Natural killer cell treated with Interleukin-12 subunit alpha and Interleukin-12 subunit beta and Interleukin-15 and Interleukin-18, amount 100 ng/mL, for 72 hours (primary cell): Measurements from ENCODE around the gene ARPC1B. TPM values are rescaled to one million over a fixed set of nuclear protein-coding genes. Genes with fewer than 3 reads are reported as not detected.
"Not testable (repeated sequence)": the region's sequence is repeated elsewhere in the genome, so short reads cannot be mapped to it uniquely, and the experiment has no call there.

Source experiments
- ATAC-seq, 2 donors: fragments of 150-1000 bp; cut with Tn5 transposase in 1 of 2; sonication (Bioruptor Pico), chemical (Tn5 transposase) in 1 of 2; 2 replicates each; pipeline ENCODE4 v1.10.0; 2021
- DNase-seq: peaks from one replicate; pipeline ENCODE4 v3.0.0; 2022; ENCODE audit warnings: low spot score
- H3K27ac Mint-ChIP-seq, 2 donors: 1 replicate in 1 of 2; 2 replicates in 1 of 2; pipeline ENCODE4 v1.8.0; 2022; ENCODE audit warnings: mixed read lengths in 2 of 2, mild to moderate bottlenecking in 1 of 2, moderate library complexity in 1 of 2
- H3K27me3 Mint-ChIP-seq, 2 donors: 1 replicate in 1 of 2; 2 replicates in 1 of 2; pipeline ENCODE4 v1.8.0; 2022; ENCODE audit warnings: mixed read lengths in 2 of 2
- H3K36me3 Mint-ChIP-seq: one replicate; pipeline ENCODE4 v1.8.0; 2022; ENCODE audit warnings: mixed read lengths
- H3K4me1 Mint-ChIP-seq, 2 donors: 1 replicate in 1 of 2; 2 replicates in 1 of 2; pipeline ENCODE4 v1.8.0; 2022; ENCODE audit warnings: low read depth in 2 of 2, mixed read lengths in 2 of 2, mild to moderate bottlenecking in 1 of 2
- H3K4me3 Mint-ChIP-seq: one replicate; pipeline ENCODE4 v1.8.0; 2022; ENCODE audit warnings: mixed read lengths
- H3K9me3 Mint-ChIP-seq: 2 replicates; pipeline ENCODE4 v1.8.0; 2022; ENCODE audit warnings: mixed read lengths
- total RNA-seq, 2 donors: library from RNA; stranded (reverse); gene quantifications; one replicate each; pipeline ENCODE4 v1.2.3, GENCODE V29; 2022

The ARPC1B gene
- total RNA-seq, 2 donors from 2014 or later, result 286 to 366 TPM

- Mint-ChIP-seq H3K27ac (no peak overlapping the region), H3K36me3 (peaks cover 18% of the 10 kb centered on the region)
- peak in 1 of 2 donors; percentile 17 for ATAC-seq
These were observed 44.9 kb downstream of the ARPC1B start for GRCh38 chr7:99419323-99420021.

DNA sequence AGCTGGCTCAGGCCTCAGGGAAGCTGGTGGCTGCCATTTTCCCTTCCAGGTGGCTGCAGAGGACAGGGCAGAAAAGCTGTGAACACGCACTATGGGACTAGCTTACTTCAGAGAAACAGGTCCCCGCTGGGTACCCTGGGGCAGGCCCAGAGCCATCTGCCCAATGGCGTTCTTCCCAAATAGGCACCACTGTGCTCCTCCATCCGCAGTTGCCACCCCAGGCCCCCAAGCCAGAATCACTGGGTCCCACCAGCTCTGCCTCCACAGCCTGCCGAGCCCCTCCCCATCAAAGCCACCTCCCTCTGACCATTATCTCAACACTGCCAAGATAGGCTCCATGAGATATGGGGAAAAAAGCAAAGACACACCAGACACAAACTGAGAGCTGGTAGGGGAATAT lies 45.7 kb downstream of the ARPC1B start:
- Mint-ChIP-seq H3K9me3 (no peaks in the 10 kb centered on the region), H3K27ac (no peak overlapping the region), H3K36me3 (peaks cover 12% of the 10 kb centered on the region), H3K4me3 (no peak overlapping the region), H3K4me1 (peaks cover under 1 to 7% of the 10 kb centered on the region in 2 donors), H3K27me3 (no peaks in the 10 kb centered on the region)
- DNase-seq (no peak), ATAC-seq (no peak)

More at GRCh38 chr7:99419323-99420021, 44.9 kb downstream of the ARPC1B start:
- H3K9me3 Mint-ChIP-seq, result no peaks in the 10 kb centered on the region
- H3K4me3 Mint-ChIP-seq, result no peak overlapping the region
- H3K4me1 Mint-ChIP-seq, result peaks cover 7 to 13% of the 10 kb centered on the region in 2 donors
- no peak for DNase-seq
- no peaks in the 10 kb centered on the region for H3K27me3 Mint-ChIP-seq

- Mint-ChIP-seq H3K4me3 (no peak overlapping the region), H3K27me3 (no peaks in the 10 kb centered on the region), H3K27ac (no peak overlapping the region), H3K36me3 (peaks cover 8% of the 10 kb centered on the region), H3K4me1 (peaks cover 0 to 6% of the 10 kb centered on the region in 2 donors), H3K9me3 (no peaks in the 10 kb centered on the region)
- ATAC-seq (no peak), DNase-seq (no peak)
These were observed 46.5 kb downstream of the ARPC1B start for GRCh38 chr7:99420986-99421385.

GRCh38 chr7:99422186-99422585 lies 47.7 kb downstream of the ARPC1B start:
- H3K4me1 Mint-ChIP-seq, result peaks cover 0 to 4% of the 10 kb centered on the region in 2 donors
- H3K4me3 Mint-ChIP-seq, result no peak overlapping the region
- H3K27ac Mint-ChIP-seq, result no peak overlapping the region
- ATAC-seq (no peak), DNase-seq (no peak)
- no peaks in the 10 kb centered on the region for H3K9me3 Mint-ChIP-seq
- H3K27me3 Mint-ChIP-seq, result no peaks in the 10 kb centered on the region
- H3K36me3 Mint-ChIP-seq, result peaks cover 5% of the 10 kb centered on the region

- Mint-ChIP-seq H3K4me3 (no peak overlapping the region), H3K27me3 (no peaks in the 10 kb centered on the region), H3K27ac (no peak overlapping the region), H3K9me3 (no peaks in the 10 kb centered on the region), H3K36me3 (peaks cover 5% of the 10 kb centered on the region), H3K4me1 (peaks cover 0 to under 1% of the 10 kb centered on the region in 2 donors)
- DNase-seq (no peak), ATAC-seq (no peak)
These were observed 48.1 kb downstream of the ARPC1B start for GRCh38 chr7:99422625-99423024.

DNA sequence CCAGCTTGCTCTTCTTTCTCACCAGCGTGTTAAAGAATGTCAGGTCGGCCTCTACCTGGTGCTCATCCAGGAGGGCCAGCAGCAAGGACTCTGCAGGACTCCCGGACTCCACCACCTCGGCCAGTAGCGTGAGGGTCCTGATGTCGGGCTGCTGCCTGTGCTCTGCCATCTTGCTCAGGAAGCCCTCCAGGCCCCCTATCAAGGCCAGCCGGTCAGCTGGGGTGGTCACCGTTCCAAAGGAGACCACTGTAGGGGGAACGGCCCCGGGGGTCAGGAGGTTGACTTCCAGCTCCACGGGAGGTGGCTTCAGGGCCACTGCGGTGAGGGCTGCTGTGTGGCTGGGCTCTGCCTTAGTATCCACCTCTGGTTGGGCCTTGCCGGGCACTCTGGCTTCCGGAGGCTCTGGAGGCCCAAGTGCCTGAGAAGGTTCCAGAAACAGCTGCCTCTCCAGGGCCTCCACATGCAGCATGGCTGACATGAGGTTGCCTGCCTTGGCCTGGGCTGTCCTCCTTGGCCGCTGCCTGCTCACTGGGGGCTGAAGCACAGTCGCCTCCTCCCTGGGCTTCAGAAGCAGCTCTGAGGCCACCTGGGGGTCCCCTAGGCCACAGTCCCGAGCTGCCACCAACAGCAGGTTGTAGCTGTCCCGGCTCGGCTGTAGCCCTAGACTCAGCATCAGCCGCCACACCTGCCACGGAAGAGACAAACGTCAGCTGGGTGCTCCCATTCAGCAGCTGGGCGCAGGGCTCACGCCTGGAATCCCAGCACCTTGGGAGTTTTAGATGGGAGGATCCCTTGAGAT lies 50.6 kb downstream of the ARPC1B start:
- Mint-ChIP-seq H3K27me3 (no peaks in the 10 kb centered on the region), H3K36me3 (no peaks in the 10 kb centered on the region), H3K4me3 (no peak overlapping the region), H3K27ac (no peak overlapping the region), H3K4me1 (no peaks in the 10 kb centered on the region), H3K9me3 (no peaks in the 10 kb centered on the region)
- DNase-seq, result no peak
- peak; percentile 21 to 26 for ATAC-seq

DNA sequence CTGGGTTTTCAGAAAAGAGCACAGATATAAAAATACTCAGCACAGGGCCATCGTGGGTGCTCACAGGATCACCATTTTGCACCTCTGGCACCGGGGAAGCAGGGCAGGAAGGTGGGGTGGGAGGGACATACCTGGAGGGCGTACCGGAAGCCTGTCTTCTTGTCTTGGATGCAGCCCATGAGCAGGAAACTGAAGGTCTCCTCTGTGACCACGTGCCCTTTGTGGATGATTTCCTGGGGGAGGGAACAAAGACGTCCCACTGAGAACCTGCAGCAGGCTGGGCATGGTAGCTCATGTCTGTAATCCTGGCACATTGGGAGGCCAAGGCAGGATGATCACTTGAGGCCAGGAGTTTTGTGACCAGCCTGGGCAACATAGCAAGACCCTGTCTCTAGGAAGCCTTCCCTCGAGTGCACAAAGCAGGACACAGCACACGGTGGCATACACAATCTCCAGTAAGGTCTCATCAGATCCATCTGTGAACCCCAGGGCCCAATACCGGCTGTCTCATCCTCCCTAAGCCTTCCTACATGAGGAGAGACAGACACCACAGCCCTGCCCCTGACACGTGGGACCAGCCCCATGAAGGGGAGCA lies 54.5 kb downstream of the ARPC1B start:
- ATAC-seq (no peak), DNase-seq (no peak)
- Mint-ChIP-seq H3K27ac (no peak overlapping the region), H3K4me1 (no peaks in the 10 kb centered on the region), H3K4me3 (no peak overlapping the region), H3K36me3 (no peaks in the 10 kb centered on the region), H3K9me3 (no peaks in the 10 kb centered on the region), H3K27me3 (no peaks in the 10 kb centered on the region)

GRCh38 chr7:99429756-99430155 lies 55.2 kb downstream of the ARPC1B start:
- H3K27me3 Mint-ChIP-seq, result no peaks in the 10 kb centered on the region
- ATAC-seq (peak; percentile 28 to 55), DNase-seq (no peak)
- H3K4me3 Mint-ChIP-seq, result no peak overlapping the region
- no peaks in the 10 kb centered on the region for H3K9me3 Mint-ChIP-seq
- H3K4me1 Mint-ChIP-seq, result no peaks in the 10 kb centered on the region
- no peak overlapping the region for H3K27ac Mint-ChIP-seq
- no peaks in the 10 kb centered on the region for H3K36me3 Mint-ChIP-seq

- ATAC-seq, DNase-seq, H3K4me1 Mint-ChIP-seq, H3K27ac Mint-ChIP-seq, H3K27me3 Mint-ChIP-seq, H3K4me3 Mint-ChIP-seq, H3K9me3 Mint-ChIP-seq, H3K36me3 Mint-ChIP-seq: not testable (repeated sequence)
These were observed 57.4 kb downstream of the ARPC1B start for GRCh38 chr7:99431756-99432540.

DNA sequence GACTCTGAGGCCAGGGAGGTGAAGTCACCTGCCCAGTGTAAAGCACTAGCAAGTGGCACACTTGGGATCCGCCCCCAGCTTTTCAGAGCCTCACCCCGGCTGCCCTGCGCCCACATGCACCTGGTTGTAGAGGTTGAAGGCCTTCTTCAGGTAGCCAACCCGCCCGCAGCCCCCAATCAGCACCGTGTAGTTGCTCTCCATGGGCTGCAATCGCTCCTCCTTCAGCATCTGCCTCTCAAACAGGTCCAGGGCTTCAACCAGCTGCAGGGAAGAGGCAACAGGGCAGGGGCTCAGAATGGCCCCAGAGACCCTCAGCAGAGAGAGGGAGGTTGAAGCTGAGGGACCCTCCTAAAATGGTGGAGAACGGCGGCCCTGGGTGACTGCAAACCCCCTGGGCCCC lies 58.6 kb downstream of the ARPC1B start:
- Mint-ChIP-seq H3K36me3 (no peaks in the 10 kb centered on the region), H3K27me3 (no peaks in the 10 kb centered on the region), H3K9me3 (no peaks in the 10 kb centered on the region), H3K4me3 (no peak overlapping the region), H3K27ac (peak overlapping the region in 1 of 2 donors; percentile 37), H3K4me1 (no peaks in the 10 kb centered on the region)
- ATAC-seq (no peak), DNase-seq (no peak)

DNA sequence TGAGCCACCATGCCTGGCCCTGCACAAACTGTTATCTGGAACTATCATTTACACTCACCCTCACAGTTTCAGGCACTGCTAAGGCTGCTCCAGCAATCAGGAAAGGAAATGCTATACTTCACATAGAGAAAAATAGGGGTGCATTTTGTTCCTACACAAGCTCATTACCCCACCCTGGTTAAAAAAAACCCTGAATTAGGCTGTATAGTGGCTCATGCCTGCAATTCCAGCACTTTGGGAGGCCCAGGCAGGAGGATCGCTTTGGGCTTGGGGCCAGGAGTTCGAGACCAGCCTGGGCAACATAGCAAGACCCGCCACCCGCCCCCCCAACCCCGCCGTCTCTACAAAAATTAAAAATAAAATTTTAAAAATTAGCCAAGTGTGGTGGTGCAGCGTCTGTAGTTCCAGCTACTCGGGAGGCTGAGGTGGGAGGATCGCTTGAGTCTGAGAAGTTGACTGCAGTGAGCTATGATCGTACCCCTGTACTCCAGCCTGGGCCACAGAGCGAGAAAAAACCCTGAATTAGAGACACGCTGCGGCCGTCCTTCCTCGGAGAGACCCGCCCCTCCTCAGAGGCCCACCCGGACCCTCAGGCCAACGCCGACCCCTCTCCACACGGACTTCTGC lies 63.5 kb downstream of the ARPC1B start:
- no peaks in the 10 kb centered on the region for H3K27me3 Mint-ChIP-seq
- no peaks in the 10 kb centered on the region for H3K9me3 Mint-ChIP-seq
- H3K27ac Mint-ChIP-seq, result peak overlapping the region; percentile 88
- peak overlapping the region; percentile 98 for H3K4me3 Mint-ChIP-seq
- ATAC-seq, result peak; percentile 0 to 21
- no peak for DNase-seq
- H3K36me3 Mint-ChIP-seq, result peaks cover 4% of the 10 kb centered on the region
- H3K4me1 Mint-ChIP-seq, result peaks cover 17 to 26% of the 10 kb centered on the region in 2 donors

GRCh38 chr7:99438573-99439480 lies 64.3 kb downstream of the ARPC1B start, which contains the start of the genes CPSF4 and PTCD1:
CPSF4 (plus strand) TSS chr7:99438943; CDS start chr7:99439083, 140 bp downstream.
PTCD1 (minus strand) TSS chr7:99438798; CDS start chr7:99435242, 3,556 bp downstream.
- H3K27ac Mint-ChIP-seq, result peak within 1 kb of the TSS; percentile 88
- peak within 1 kb of the TSS; percentile 98 for H3K4me3 Mint-ChIP-seq
- no peaks in the 10 kb centered on the region for H3K9me3 Mint-ChIP-seq
- peaks cover 20 to 29% of the 10 kb centered on the region in 2 donors for H3K4me1 Mint-ChIP-seq
- ATAC-seq, result peak; percentile 97 to 99
- DNase-seq, result peak; percentile 97
- peaks cover 8% of the 10 kb centered on the region for H3K36me3 Mint-ChIP-seq
- no peaks in the 10 kb centered on the region for H3K27me3 Mint-ChIP-seq
